ENCODE measurements around the gene SEC14L1.

SEC14L1 gene

GRCh38 chr17:77140878-77141767 lies at the start of gene SEC14L1:
TSS of gene SEC14L1 (plus strand) at chr17:77140969. CDS start at chr17:77143597, 2,628 bp downstream.
- no peak for TF ChIP-seq CTCF (IDR thresholded peaks at IDR 0.05; ENCODE audit: low read depth, low read length, missing control alignments)
- no peak for DNase-seq (ENCODE audit: extremely low read depth, low read depth)
- peak within 1 kb of the TSS; percentile 81 for H3K4me3 ChIP-seq (replicated peaks; ENCODE audit: low read depth, low read length)

GRCh38 chr17:77092025-77092424 lies 48.7 kb upstream of the SEC14L1 start:
- TF ChIP-seq CTCF (IDR thresholded peaks at IDR 0.05; ENCODE audit: low read depth, low read length, missing control alignments): no peak
- peak overlapping the region; percentile 7; the same call in 1 of the 2 replicates for H3K4me3 ChIP-seq (replicated peaks; ENCODE audit: low read depth, low read length)
- no peak for DNase-seq (ENCODE audit: extremely low read depth, low read depth)

- H3K4me3 ChIP-seq (replicated peaks; ENCODE audit: low read depth, low read length): no peak overlapping the region
- no peak for DNase-seq (ENCODE audit: extremely low read depth, low read depth)
- TF ChIP-seq CTCF (IDR thresholded peaks at IDR 0.05; ENCODE audit: low read depth, low read length, missing control alignments): no peak
These were observed 45.3 kb upstream of the SEC14L1 start for GRCh38 chr17:77095461-77095860.

GRCh38 chr17:77096570-77097214 lies 44.1 kb upstream of the SEC14L1 start:
- H3K4me3 ChIP-seq (replicated peaks; ENCODE audit: low read depth, low read length): no peak overlapping the region
- peak; percentile 55 for TF ChIP-seq CTCF (IDR thresholded peaks at IDR 0.05; ENCODE audit: low read depth, low read length, missing control alignments)
- DNase-seq (ENCODE audit: extremely low read depth, low read depth): no peak

DNA sequence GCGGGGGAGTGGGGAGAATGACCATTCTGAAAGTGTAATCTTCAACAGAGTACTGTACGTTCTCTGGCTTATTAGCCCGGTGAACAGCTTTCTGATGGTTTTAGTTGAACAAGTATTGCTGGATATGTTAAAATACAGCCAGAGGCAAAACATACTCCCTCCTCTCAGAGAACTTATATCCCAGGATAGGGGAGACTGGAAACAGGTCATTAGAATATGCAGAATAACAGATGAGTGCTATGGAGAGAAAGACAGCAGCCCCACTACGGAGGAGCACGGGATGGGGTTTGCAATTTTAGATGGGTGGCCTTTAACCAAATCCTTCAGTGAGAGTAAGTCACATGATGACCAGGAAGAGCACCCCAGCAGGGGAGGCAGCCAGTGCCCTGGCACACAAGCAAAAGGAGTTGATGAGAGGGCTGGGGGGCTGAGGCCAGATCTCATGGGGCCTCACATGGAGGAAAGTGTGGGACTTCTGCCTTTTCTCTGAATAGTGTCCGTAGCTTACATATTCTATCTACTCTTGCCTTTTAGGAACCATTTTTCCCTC lies 43.1 kb upstream of the SEC14L1 start:
- no peak for TF ChIP-seq CTCF (IDR thresholded peaks at IDR 0.05; ENCODE audit: low read depth, low read length, missing control alignments)
- no peak for DNase-seq (ENCODE audit: extremely low read depth, low read depth)

DNA sequence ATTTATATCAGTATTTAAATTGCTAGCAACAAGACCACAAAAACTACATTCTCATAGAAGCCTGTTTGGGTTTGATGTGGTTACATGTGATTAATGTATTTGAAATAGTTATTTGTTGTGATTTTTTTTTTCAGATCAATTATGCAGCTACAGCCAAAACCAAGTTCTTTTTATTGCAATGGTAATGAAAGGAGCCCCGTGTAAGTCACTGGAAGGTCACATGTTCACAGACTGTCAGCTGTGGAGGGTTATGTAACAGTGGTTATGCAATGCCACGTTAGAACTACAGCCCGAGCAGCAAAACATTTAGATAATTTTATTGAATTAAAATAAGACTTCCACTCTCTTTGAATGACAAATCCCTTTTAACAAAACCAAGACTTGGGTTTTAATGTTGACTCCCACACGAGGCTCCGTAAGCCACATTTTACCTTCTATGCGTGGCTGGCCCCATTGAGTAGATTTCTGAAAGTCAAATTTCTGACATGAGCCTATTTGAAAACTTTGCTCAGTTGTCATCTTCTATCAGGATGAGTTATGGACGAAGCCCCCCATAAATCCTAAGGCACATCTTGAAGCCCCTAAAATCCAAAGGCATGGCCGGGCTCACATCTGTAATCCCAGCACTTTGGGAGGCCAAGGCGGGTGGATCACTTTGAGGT lies 41.8 kb upstream of the SEC14L1 start:
- no peak overlapping the region for H3K4me3 ChIP-seq (replicated peaks; ENCODE audit: low read depth, low read length)
- DNase-seq (ENCODE audit: extremely low read depth, low read depth): no peak
- TF ChIP-seq CTCF (IDR thresholded peaks at IDR 0.05; ENCODE audit: low read depth, low read length, missing control alignments): no peak

More for the DNA sequence above, 43.1 kb upstream of the SEC14L1 start:
- H3K4me3 ChIP-seq (replicated peaks; ENCODE audit: low read depth, low read length): no peak overlapping the region

Data from HFF-Myc (cell line).